Naive thymus-derived CD4-positive, alpha-beta T cell (primary cell): ENCODE measurements around the gene AHNAK. TPM values are rescaled to one million over a fixed set of nuclear protein-coding genes. Genes with fewer than 3 reads are reported as not detected.
A peak's percentile ranks its signal among the peaks of the same experiment; 100 is the strongest.

Experiments
- ATAC-seq: fragments of 150-1000 bp; cut with Tn5 transposase; 2 replicates; pipeline ENCODE4 v1.10.0; 2021; ENCODE audit warnings: mild to moderate bottlenecking, moderate library complexity
- CTCF ChIA-PET: fragments of 350-600 bp; sonication (Branson Sonifier 250); formaldehyde crosslinking; loops from one replicate; lab custom pipeline; 2021; ENCODE audit warnings: antibody characterized with exemption; lab: Charles Lee
- POLR2A ChIA-PET: fragments of 350-600 bp; sonication (Branson Sonifier 250); formaldehyde crosslinking; loops from one replicate; lab custom pipeline; 2021; ENCODE audit warnings: antibody characterized with exemption, inconsistent platforms; lab: Charles Lee
- DNase-seq, 9 donors: peaks; one replicate each; pipeline versions ENCODE4 v3.0.0 to v3.0.0-alpha.2; 2020 to 2022; ENCODE audit warnings: mixed read lengths in 1 of 9
- H3K27ac ChIP-seq: one replicate; pipeline ENCODE4 v1.7.0; 2013; ENCODE audit warnings: mild to moderate bottlenecking, low read depth, low read length, moderate library complexity
- H3K27me3 ChIP-seq, 2 donors: one replicate each; pipeline ENCODE4 v1.7.0; 2013; ENCODE audit warnings: low read length in 2 of 2, mild to moderate bottlenecking in 2 of 2, moderate library complexity in 2 of 2; ENCODE audit not compliant: control insufficient read depth in 2 of 2, insufficient read depth in 2 of 2
- H3K36me3 ChIP-seq, 3 experiments: 1 replicate in 2 of 3; 2 replicates in 1 of 3; pipeline ENCODE4 v1.7.0; 2013; ENCODE audit warnings: low read length in 3 of 3, mild to moderate bottlenecking in 3 of 3, moderate library complexity in 1 of 3; ENCODE audit not compliant: insufficient read depth in 3 of 3, control insufficient read depth in 2 of 3
- H3K4me1 ChIP-seq, 2 donors: one replicate each; pipeline ENCODE4 v1.7.0; 2013; ENCODE audit warnings: low read length in 2 of 2, mild to moderate bottlenecking in 2 of 2, moderate library complexity in 1 of 2; ENCODE audit not compliant: control insufficient read depth in 2 of 2, insufficient read depth in 2 of 2
- H3K4me3 ChIP-seq: 2 replicates; pipeline ENCODE4 v1.7.0; 2013; ENCODE audit warnings: mild to moderate bottlenecking, low read length
- H3K9me3 ChIP-seq, 3 experiments: 1 replicate in 2 of 3; 2 replicates in 1 of 3; pipeline ENCODE4 v1.7.0; 2013; ENCODE audit warnings: low read length in 3 of 3; ENCODE audit not compliant: control insufficient read depth in 2 of 3
- H3K27ac Mint-ChIP-seq, 9 donors: one replicate each; pipeline ENCODE4 v1.8.0; 2020 to 2022; ENCODE audit warnings: mixed read lengths in 9 of 9, mild to moderate bottlenecking in 8 of 9, moderate library complexity in 5 of 9, inconsistent platforms in 2 of 9
- H3K27me3 Mint-ChIP-seq, 5 donors: one replicate each; pipeline ENCODE4 v1.8.0; 2021 to 2022; ENCODE audit warnings: mixed read lengths in 5 of 5, mild to moderate bottlenecking in 1 of 5
- H3K36me3 Mint-ChIP-seq, 5 donors: one replicate each; pipeline ENCODE4 v1.8.0; 2020 to 2022; ENCODE audit warnings: mixed read lengths in 5 of 5, mild to moderate bottlenecking in 3 of 5, inconsistent platforms in 1 of 5
- H3K4me1 Mint-ChIP-seq, 7 donors: one replicate each; pipeline ENCODE4 v1.8.0; 2020 to 2022; ENCODE audit warnings: mixed read lengths in 7 of 7, mild to moderate bottlenecking in 3 of 7, inconsistent platforms in 1 of 7
- H3K4me3 Mint-ChIP-seq, 10 donors: one replicate each; pipeline ENCODE4 v1.8.0; 2020 to 2022; ENCODE audit warnings: mild to moderate bottlenecking in 10 of 10, mixed read lengths in 10 of 10, moderate library complexity in 6 of 10, inconsistent platforms in 2 of 10
- H3K9me3 Mint-ChIP-seq, 11 donors: one replicate each; pipeline ENCODE4 v1.8.0; 2020 to 2022; ENCODE audit warnings: mixed read lengths in 11 of 11, mild to moderate bottlenecking in 4 of 11, inconsistent platforms in 1 of 11, moderate library complexity in 1 of 11
- intact Hi-C, 2 donors: fragments of 100-400 bp; cut with micrococcal nuclease; formaldehyde crosslinking; loops; one replicate each; pipeline ENCODE4 v1.15.1; 2023
- polyA plus RNA-seq, 2 donors: library from polyadenylated mRNA; unstranded; fragments of 300-500 nt; fragmentation: Illumina TruSeq; gene quantifications; one replicate each; pipeline ENCODE4 v1.2.3, GENCODE V29; 2021
- total RNA-seq, 6 experiments: library from RNA in 5 of 6; stranded (reverse) in 5 of 6; gene quantifications; 1 replicate in 5 of 6; 2 replicates in 1 of 6; pipeline ENCODE4 v1.2.3 and lab custom pipeline; 2021 to 2026

Gene AHNAK
- total and polyA plus RNA-seq, 7 experiments from 2014 or later = 6.7 to 622 (median 233) TPM

DNA sequence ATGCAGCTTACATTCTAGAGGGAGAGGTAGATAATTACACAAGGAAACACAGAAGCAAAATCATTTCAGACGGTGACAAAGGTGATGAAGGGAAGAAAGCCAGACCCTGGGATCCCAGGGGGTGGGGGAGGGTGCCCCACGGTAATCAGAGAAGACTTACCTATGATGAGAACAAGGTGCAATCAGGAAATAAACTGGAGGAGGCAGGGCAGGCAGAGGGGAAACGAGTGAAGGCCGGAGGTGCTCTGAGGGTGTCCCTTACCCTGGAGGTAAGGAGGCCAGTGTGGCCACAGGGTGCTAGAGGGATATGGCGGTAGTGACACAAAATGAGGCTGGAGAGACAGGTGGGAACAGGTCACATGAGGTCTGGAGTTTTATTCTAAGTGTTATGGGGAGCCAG, 141.7 kb downstream of the AHNAK start:
- ATAC-seq = no peak
- no peak overlapping the region for H3K4me3 Mint-ChIP-seq
- Histone ChIP-seq H3K27me3 (no peaks in the 10 kb centered on the region), H3K27ac (no peak overlapping the region), H3K4me3 (no peak overlapping the region), H3K36me3 (no peaks in the 10 kb centered on the region), H3K4me1 (peaks cover 18 to 31% of the 10 kb centered on the region in 2 donors), H3K9me3 (no peaks in the 10 kb centered on the region)
- H3K27ac Mint-ChIP-seq = peak overlapping the region in 1 of 9 donors; percentile 61
- H3K27me3 Mint-ChIP-seq = peaks cover 0 to under 1% (median 0%) of the 10 kb centered on the region in 5 donors
- peaks cover 16 to 47% (median 33%) of the 10 kb centered on the region in 7 donors for H3K4me1 Mint-ChIP-seq
- peaks cover 0 to 2% (median 0%) of the 10 kb centered on the region in 5 donors for H3K36me3 Mint-ChIP-seq
- CTCF ChIA-PET = no interaction called here
- intact Hi-C loops = loop anchor here in 1 of 2 donors (5.0 kb wide), 1 partner anchor 477 kb away; the partner anchor contains the start of gene SLC3A2
- no peak for DNase-seq
- POLR2A ChIA-PET = interaction anchor here (0.7 to 1.6 kb wide), 2 partner anchors 10 to 14 kb away, joined by 3 to 6 read pairs; no protein-coding TSS in a partner anchor
- peaks cover 0 to 2% (median 0%) of the 10 kb centered on the region in 11 donors for H3K9me3 Mint-ChIP-seq

- intact Hi-C loops = loop anchor here in 1 of 2 donors (5.0 kb wide), 1 partner anchor 478 kb away; the partner anchor contains the start of gene SLC3A2
- Mint-ChIP-seq H3K4me1 (peaks cover 18 to 51% (median 35%) of the 10 kb centered on the region in 7 donors), H3K9me3 (peaks cover 0 to 2% (median 0%) of the 10 kb centered on the region in 11 donors), H3K27me3 (no peaks in the 10 kb centered on the region), H3K36me3 (peaks cover 0 to 2% (median 0%) of the 10 kb centered on the region in 5 donors), H3K27ac (peak overlapping the region in 2 of 9 donors; percentile 56 to 61), H3K4me3 (no peak overlapping the region)
- DNase-seq (no peak), ATAC-seq (no peak)
- Histone ChIP-seq H3K9me3 (no peaks in the 10 kb centered on the region), H3K4me3 (no peak overlapping the region), H3K36me3 (no peaks in the 10 kb centered on the region), H3K4me1 (peaks cover 18 to 36% of the 10 kb centered on the region in 2 donors), H3K27me3 (no peaks in the 10 kb centered on the region), H3K27ac (no peak overlapping the region)
- CTCF ChIA-PET = interaction anchor here (0.9 kb wide), 1 partner anchor 138 kb away, joined by 3 read pairs; no protein-coding TSS in a partner anchor
- POLR2A ChIA-PET = interaction anchor here (0.7 to 1.6 kb wide), 4 partner anchors 10 to 187 kb away, joined by 3 to 6 read pairs (median 4); partner anchors contain the start of gene TUT1
Observed at GRCh38 chr11:62404435-62404834, 142.2 kb downstream of the AHNAK start.

DNA sequence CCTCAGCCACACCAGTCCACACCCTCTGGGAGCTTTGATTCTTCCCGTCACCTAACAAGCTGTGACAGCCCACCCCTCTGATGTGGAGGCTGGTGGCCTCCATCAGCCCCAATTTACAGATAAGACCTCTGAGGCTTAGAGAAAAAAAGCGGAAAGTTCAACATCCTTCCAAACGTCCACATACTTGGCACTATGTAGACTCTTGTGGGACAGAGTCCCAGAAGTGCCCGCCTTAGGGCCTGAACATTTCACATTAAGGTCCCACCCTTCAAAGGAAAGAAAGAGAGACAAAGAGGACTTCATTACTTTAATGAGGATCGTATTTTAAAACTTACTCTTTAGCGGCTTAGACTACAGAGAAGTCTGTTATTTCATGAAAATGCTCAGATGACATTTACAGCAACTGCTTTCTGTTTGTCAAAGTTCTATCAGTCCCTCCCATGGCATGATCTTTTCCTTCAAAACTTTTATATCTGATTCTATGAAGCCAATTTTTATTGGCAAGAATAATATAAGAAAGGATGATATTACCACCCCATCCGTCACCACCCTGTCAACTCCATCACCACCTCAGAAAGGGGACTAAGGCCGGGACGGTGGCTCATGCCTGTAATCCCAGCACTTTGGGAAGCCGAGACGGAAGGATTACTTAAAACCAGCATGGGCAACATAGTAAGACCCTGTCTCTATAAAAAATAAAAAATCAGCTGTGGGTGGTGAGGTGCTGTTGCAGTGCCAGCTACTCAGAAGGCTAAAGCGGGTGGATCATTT, 143.5 kb downstream of the AHNAK start:
- ATAC-seq = no peak
- peak overlapping the region; percentile 75 to 90 (median 82) for H3K4me3 Mint-ChIP-seq
- POLR2A ChIA-PET = interaction anchor here (0.6 to 3.4 kb wide), 7 partner anchors 8 to 298 kb away, joined by 3 to 20 read pairs (median 6); partner anchors contain the start of genes C11orf98, CSKMT and TUT1

GRCh38 chr11:62402226-62402959, 144.2 kb downstream of the AHNAK start:
- POLR2A ChIA-PET = interaction anchor here (0.6 to 3.4 kb wide), 9 partner anchors 150 to 439 kb away, joined by 3 to 20 read pairs (median 7); partner anchors contain the start of genes BSCL2, C11orf98, CSKMT and GNG3
- intact Hi-C loops = loop anchor here in 1 of 2 donors (5.0 kb wide), 1 partner anchor 480 kb away; the partner anchor contains the start of gene SLC3A2
- H3K4me1 ChIP-seq = peaks cover 18 to 44% of the 10 kb centered on the region in 2 donors
- peak overlapping the region; percentile 84 to 95 (median 89) for H3K27ac Mint-ChIP-seq
- peak overlapping the region; percentile 49 for H3K4me3 ChIP-seq
- no peaks in the 10 kb centered on the region for H3K27me3 ChIP-seq
- peak overlapping the region; percentile 75 to 90 (median 82) for H3K4me3 Mint-ChIP-seq
- H3K4me1 Mint-ChIP-seq = peaks cover 24 to 63% (median 47%) of the 10 kb centered on the region in 7 donors
- H3K27me3 Mint-ChIP-seq = no peaks in the 10 kb centered on the region
- peak overlapping the region; percentile 69 for H3K27ac ChIP-seq
- ATAC-seq = peak; percentile 87
- DNase-seq = peak in 8 of 9 donors; percentile 31 to 60 (median 46)
- CTCF ChIA-PET = interaction anchor here (0.6 to 2.1 kb wide), 12 partner anchors 10 to 190 kb away, joined by 3 to 8 read pairs (median 4); no protein-coding TSS in a partner anchor
- no peaks in the 10 kb centered on the region for H3K9me3 ChIP-seq
- peaks cover 0 to 2% (median 0%) of the 10 kb centered on the region in 5 donors for H3K36me3 Mint-ChIP-seq
- H3K36me3 ChIP-seq = no peaks in the 10 kb centered on the region
- H3K9me3 Mint-ChIP-seq = peaks cover 0 to 2% (median 0%) of the 10 kb centered on the region in 11 donors

More for the DNA sequence above, 143.5 kb downstream of the AHNAK start:
- Histone ChIP-seq H3K4me3 (peak overlapping the region; percentile 49), H3K27me3 (no peaks in the 10 kb centered on the region), H3K27ac (peak overlapping the region; percentile 69), H3K9me3 (no peaks in the 10 kb centered on the region), H3K4me1 (peaks cover 18 to 44% of the 10 kb centered on the region in 2 donors), H3K36me3 (no peaks in the 10 kb centered on the region)
- intact Hi-C loops = loop anchor here in 1 of 2 donors (5.0 kb wide), 1 partner anchor 479 kb away; the partner anchor contains the start of gene SLC3A2
- CTCF ChIA-PET = interaction anchor here (0.5 to 2.1 kb wide), 5 partner anchors 12 to 157 kb away, joined by 3 to 5 read pairs (median 3); no protein-coding TSS in a partner anchor
- Mint-ChIP-seq H3K36me3 (peaks cover 0 to 2% (median 0%) of the 10 kb centered on the region in 5 donors), H3K27ac (peak overlapping the region; percentile 84 to 95 (median 89)), H3K4me1 (peaks cover 21 to 63% (median 47%) of the 10 kb centered on the region in 7 donors), H3K9me3 (peaks cover 0 to 2% (median 0%) of the 10 kb centered on the region in 11 donors), H3K27me3 (no peaks in the 10 kb centered on the region)
- DNase-seq = no peak

DNA sequence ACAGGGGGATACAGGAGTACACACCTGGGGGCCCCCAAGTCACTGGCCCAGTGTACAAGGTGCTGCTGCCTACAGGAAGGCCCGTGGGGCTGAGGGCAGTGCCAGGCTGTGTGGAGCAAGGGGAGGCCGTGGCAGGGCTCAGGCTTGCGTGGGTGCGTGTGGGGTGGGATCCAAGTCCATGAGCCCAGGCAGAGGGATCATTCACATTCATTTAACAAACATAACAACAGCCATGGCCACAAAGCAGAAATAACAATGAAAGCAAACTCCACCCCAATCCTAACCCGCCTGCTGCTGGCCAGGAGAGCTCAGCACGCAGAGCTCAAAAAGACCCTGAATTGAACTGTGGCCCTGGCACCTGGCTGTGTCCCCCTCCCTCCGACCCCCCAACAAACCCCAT, 144.8 kb downstream of the AHNAK start:
- Histone ChIP-seq H3K4me1 (peaks cover 18 to 44% of the 10 kb centered on the region in 2 donors), H3K9me3 (no peaks in the 10 kb centered on the region), H3K36me3 (no peaks in the 10 kb centered on the region), H3K4me3 (peak overlapping the region; percentile 49), H3K27me3 (no peaks in the 10 kb centered on the region), H3K27ac (peak overlapping the region; percentile 69)
- ATAC-seq = no peak
- peaks cover 0 to 2% (median 0%) of the 10 kb centered on the region in 11 donors for H3K9me3 Mint-ChIP-seq
- no peaks in the 10 kb centered on the region for H3K27me3 Mint-ChIP-seq
- DNase-seq = no peak
- peaks cover 24 to 63% (median 47%) of the 10 kb centered on the region in 7 donors for H3K4me1 Mint-ChIP-seq
- H3K4me3 Mint-ChIP-seq = peak overlapping the region; percentile 75 to 90 (median 82)
- ChIA-PET CTCF (interaction anchor here (0.6 to 2.1 kb wide), 12 partner anchors 9 to 190 kb away, joined by 3 to 8 read pairs (median 4); no protein-coding TSS in a partner anchor), POLR2A (interaction anchor here (0.6 to 3.4 kb wide), 8 partner anchors 150 to 440 kb away, joined by 3 to 20 read pairs (median 7); partner anchors contain the start of genes C11orf98, CSKMT, TUT1 and ZBTB3)
- H3K27ac Mint-ChIP-seq = peak overlapping the region; percentile 84 to 95 (median 88)
- intact Hi-C loops = loop anchor here in 1 of 2 donors (5.0 kb wide), 1 partner anchor 480 kb away; the partner anchor contains the start of gene SLC3A2
- peaks cover 0 to 2% (median 0%) of the 10 kb centered on the region in 5 donors for H3K36me3 Mint-ChIP-seq
